Dermis microvascular lymphatic vessel endothelial cell (primary cell): ENCODE measurements around the gene DDHD1. TPM values are rescaled to one million over a fixed set of nuclear protein-coding genes. Genes with fewer than 3 reads are reported as not detected.

ENCODE experiments used
- DNase-seq, 2 donors: peaks; one replicate each; pipeline versions ENCODE4 v3.0.0 to v3.0.0-alpha.2; 2010; ENCODE audit warnings: low read depth in 2 of 2
- total RNA-seq: library from RNA; depleted of rRNA; stranded (reverse); fragments of >200 nt; gene quantifications from 2 replicates; pipeline ENCODE4 v1.2.1, GENCODE V29; 2014

The DDHD1 gene
- total RNA-seq, 1 donor from 2014 or later = 6.4 TPM

GRCh38 chr14:52995998-52996397 is 157.1 kb downstream of the DDHD1 start:
- DNase-seq = no peak

DNA sequence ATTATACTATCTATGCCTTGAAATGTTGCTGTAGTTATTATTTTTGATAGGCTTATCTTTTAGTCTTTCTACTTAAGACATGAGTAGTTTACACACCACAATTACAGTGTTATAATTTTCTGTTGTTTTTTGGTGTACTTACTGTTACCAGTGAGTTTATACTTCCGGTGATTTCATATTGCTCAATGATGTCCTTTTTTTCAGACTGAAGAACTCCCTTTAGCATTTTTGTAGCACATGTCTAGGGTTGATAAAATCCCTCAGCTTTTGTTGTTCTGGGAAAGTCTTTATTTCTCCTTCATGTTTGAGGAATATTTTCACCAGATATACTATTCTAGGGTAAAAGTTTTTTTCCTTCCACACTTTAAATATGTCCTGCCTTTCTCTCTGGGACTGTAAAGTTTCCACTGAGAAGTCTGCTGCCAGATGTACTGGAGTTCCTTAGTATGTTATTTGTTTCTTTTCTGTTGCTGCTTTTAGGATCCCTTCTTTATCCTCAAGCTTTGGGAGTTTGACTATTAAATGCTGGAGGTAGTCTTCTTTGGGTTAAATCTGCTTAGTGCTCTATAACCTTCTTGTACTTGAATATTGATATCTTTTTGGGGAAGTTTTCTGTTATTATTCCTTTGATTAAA is 160.8 kb downstream of the DDHD1 start:
- no peak for DNase-seq

- DNase-seq = no peak
Measured at GRCh38 chr14:52988139-52988538, 165.0 kb downstream of the DDHD1 start.

DNA sequence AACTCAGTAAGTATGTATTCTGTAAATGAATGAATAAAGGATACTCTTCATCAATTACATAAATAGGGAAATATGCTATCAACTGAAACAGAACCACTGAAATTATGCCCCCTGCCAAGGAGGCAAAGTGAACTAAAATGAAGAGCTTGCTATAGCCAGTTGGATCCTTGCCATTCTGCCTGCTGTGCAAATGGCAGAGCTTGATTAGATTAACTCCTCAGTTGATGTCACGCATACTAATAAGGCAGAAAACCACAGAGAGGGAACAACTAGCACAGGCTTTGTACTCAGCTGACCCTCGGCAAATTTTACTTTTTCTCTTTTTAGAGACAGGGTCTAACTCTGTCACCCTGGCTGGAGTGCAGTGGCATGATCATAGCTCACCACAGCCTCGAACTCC is 165.6 kb downstream of the DDHD1 start:
- DNase-seq = no peak

DNA sequence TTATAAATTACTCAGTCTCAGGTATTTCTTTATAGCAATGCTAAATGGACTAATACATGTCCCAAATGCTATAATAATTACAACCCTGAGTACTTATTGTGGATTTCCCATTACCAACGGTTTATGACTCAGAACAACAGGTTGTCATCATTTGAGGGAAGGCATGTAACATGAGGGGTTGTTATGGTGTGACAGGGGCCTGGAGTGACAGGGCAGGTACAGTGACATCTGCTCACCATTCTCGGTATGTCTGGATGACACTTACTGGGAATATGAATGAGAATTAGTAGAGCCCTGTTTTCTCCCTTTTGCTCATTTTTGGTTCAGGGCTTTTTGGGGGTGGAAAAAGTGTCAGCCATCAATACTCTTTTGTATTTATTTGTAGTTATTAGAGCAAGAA is 166.1 kb downstream of the DDHD1 start:
- no peak for DNase-seq

Other genes with a start within 250 kb of the DDHD1 start
- gene FERMT2, start 202.3 kb downstream of the DDHD1 start, total RNA-seq = 64.6 and 72.2 TPM in 2 replicates